LNCAP (cell line): Measurements from ENCODE around the gene C5orf47.

Experiments used
- TF ChIP-seq, protein P1 (sequence below): fragments of 450-650 bp; IDR thresholded peaks from 2 replicates; pipeline ENCODE4 v1.5.1; 2017; ENCODE audit warnings: mild to moderate bottlenecking

C5orf47 gene

DNA sequence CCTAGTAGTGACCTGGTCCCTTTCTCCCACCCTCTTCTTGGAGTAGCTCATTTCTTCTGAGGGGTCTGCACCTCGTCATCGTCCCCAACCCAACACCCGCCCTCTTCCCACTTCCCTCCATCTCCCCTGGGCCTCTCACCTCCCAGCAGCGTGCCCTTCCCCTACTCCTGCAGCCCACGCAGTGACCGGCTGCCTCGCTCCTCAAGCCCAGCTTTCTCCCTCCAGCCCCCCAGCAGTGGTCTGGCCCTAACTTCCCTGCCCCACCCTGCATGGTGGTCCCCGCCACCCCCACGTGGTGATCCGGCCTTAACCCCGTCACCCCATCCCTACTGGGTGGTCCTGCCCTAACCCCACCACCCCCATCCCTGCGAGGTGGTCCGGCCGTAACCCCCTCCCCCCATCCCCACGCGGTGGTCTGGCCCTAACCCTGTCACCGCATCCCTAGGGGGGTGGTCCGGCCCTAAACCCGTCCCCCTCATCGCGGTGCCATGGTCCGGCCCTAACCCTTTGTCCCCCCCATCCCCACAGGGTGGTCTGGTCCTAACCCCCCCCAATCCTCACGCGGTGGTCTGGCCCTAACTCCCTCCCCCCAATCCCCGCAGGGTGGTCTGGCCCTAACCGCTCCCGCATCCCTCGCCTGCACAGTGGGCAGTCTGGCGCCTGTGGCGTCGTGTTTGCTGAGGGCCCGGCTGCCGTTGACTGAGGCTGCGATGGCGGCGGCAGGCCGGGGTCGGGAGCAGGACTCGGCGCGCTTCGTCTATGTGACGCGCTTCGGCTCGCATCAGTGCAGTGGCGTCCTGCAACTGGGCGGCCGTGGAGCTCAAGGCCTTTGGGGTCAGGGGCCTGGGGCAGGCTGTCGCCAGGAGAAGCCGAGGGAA, at the start of gene C5orf47:
TSS of gene C5orf47 (plus strand) at position 617 of the 878 bp plus-strand sequence. CDS start at position 711, 94 bp downstream.
- TF ChIP-seq, protein P1, sequence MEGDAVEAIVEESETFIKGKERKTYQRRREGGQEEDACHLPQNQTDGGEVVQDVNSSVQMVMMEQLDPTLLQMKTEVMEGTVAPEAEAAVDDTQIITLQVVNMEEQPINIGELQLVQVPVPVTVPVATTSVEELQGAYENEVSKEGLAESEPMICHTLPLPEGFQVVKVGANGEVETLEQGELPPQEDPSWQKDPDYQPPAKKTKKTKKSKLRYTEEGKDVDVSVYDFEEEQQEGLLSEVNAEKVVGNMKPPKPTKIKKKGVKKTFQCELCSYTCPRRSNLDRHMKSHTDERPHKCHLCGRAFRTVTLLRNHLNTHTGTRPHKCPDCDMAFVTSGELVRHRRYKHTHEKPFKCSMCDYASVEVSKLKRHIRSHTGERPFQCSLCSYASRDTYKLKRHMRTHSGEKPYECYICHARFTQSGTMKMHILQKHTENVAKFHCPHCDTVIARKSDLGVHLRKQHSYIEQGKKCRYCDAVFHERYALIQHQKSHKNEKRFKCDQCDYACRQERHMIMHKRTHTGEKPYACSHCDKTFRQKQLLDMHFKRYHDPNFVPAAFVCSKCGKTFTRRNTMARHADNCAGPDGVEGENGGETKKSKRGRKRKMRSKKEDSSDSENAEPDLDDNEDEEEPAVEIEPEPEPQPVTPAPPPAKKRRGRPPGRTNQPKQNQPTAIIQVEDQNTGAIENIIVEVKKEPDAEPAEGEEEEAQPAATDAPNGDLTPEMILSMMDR = no peak

GRCh38 chr5:173940269-173940668, 48.7 kb upstream of the C5orf47 start:
- TF ChIP-seq, protein P1 = no peak

GRCh38 chr5:173941102-173941501, 47.9 kb upstream of the C5orf47 start:
- TF ChIP-seq, protein P1 = no peak

DNA sequence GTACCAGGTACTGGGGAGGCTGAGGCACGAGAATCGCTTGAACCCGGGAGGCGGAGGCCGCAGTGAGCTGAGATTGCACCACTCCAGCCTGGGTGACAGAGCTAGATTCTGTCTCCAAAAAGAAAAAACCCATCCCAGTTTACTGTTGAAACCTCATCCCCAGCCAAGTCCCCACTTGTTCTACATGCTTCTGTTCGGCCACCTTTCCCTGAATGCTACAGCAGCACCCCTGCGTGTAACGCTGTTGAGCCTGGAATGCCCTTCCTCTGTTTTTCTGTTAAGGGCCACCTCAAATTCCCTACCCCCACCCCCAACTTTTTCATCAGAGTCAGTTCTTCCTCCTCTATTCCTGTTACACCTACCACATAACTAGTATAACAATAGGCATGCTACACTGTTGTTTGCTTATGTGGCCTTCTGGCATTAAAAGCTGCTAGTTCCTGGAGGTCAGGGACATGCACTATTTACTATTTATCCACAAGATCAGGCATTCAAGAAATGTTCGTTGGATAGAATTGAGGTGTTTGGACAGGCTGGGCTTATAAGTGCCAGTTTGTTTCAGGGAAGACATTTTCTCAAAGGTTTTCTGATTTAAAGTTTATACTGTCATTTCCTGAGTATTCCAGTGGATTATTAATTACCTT, 47.1 kb upstream of the C5orf47 start:
- TF ChIP-seq, protein P1 = no peak

- TF ChIP-seq, protein P1 = no peak
These were observed 44.5 kb upstream of the C5orf47 start for GRCh38 chr5:173944511-173944910.

DNA sequence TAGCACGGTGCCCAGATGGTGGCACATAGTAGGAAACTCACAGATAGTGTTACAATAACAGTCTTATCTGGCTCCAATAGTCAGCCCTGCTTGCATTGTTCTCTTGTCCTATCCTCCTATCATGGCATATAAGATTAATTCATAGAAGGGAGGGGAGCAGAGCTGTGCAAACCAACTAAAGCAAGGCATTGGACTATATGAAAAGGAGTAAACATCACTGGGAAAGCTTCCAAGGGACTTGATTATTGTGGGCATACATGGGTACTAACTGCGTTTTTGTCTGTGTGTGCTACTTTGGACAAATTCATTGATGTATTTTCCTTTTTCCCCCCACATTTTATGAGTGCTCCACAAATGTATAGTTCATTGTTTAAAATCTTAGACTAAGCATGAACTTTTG, 43.8 kb upstream of the C5orf47 start:
- TF ChIP-seq, protein P1 = no peak

DNA sequence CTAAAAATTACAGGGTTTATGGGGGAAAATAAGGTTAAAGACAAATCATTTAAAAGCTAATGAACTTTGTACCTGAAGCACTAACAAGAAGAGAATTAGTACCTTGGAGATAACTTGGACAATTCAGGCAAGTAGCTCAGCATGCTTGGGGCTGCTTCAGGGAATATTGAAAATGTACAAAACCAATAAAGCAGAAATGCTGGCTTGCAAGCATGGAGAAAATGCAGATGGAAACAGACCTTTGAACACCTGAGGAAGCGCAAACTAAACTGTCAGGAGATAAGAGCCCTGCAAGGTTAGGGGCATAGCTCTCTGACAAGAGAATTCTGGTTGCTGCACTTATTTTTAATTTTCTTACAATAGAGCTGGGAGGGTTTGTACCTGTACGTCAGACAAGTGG, 42.6 kb upstream of the C5orf47 start:
- TF ChIP-seq, protein P1 = no peak
